H9 (cell line): ENCODE results near the gene TBC1D17. TPM values are rescaled to one million over a fixed set of nuclear protein-coding genes. Genes with fewer than 3 reads are reported as not detected.

Experiments
- DNase-seq: peaks from one replicate; pipeline ENCODE4 v3.0.0-alpha.2; 2017
- H2AFZ ChIP-seq: one replicate; pipeline ENCODE4 v1.6.1; 2013; ENCODE audit warnings: mild to moderate bottlenecking, low read length, control low read depth, moderate library complexity
- H2AK5ac ChIP-seq: 2 replicates; pipeline ENCODE4 v1.6.1; 2013; ENCODE audit warnings: low read length, control low read depth, mixed read lengths; ENCODE audit not compliant: insufficient read length
- H2BK120ac ChIP-seq: one replicate; pipeline ENCODE4 v1.6.1; 2013; ENCODE audit warnings: low read depth, mild to moderate bottlenecking, low read length, control low read depth, inconsistent platforms; ENCODE audit not compliant: poor library complexity, severe bottlenecking
- H2BK12ac ChIP-seq: 2 replicates; pipeline ENCODE4 v1.6.1; 2013; ENCODE audit warnings: low read length, control low read depth, mixed read lengths, low read depth; ENCODE audit not compliant: insufficient read length
- H2BK15ac ChIP-seq: 2 replicates; pipeline ENCODE4 v1.6.1; 2013; ENCODE audit warnings: low read depth, low read length, control low read depth
- H2BK20ac ChIP-seq: one replicate; pipeline ENCODE4 v1.6.1; 2013; ENCODE audit warnings: low read depth, mild to moderate bottlenecking, low read length, control low read depth, inconsistent platforms; ENCODE audit not compliant: poor library complexity, severe bottlenecking
- H2BK5ac ChIP-seq: 2 replicates; pipeline ENCODE4 v1.6.1; 2013; ENCODE audit warnings: low read length, control low read depth, mixed read lengths; ENCODE audit not compliant: insufficient read length
- H3K14ac ChIP-seq: 2 replicates; pipeline ENCODE4 v1.6.1; 2013; ENCODE audit warnings: low read length, control low read depth; ENCODE audit not compliant: insufficient read depth
- H3K18ac ChIP-seq: 2 replicates; pipeline ENCODE4 v1.6.1; 2013; ENCODE audit warnings: low read depth, mild to moderate bottlenecking, mixed read lengths, low read length, control low read depth; ENCODE audit not compliant: insufficient read length
- H3K23ac ChIP-seq: 2 replicates; pipeline ENCODE4 v1.6.1; 2013; ENCODE audit warnings: low read length, control low read depth, mixed read lengths, low read depth; ENCODE audit not compliant: insufficient read length
- H3K23me2 ChIP-seq: 2 replicates; pipeline ENCODE4 v1.6.1; 2013; ENCODE audit warnings: low read depth, mild to moderate bottlenecking, mixed read lengths, low read length, control low read depth; ENCODE audit not compliant: insufficient read length, poor library complexity, severe bottlenecking
- H3K27ac ChIP-seq: 2 replicates; pipeline ENCODE4 v1.5.1; 2013; ENCODE audit warnings: low read length, control low read depth, mixed read lengths, low read depth; ENCODE audit not compliant: insufficient read length
- H3K27me3 ChIP-seq: 2 replicates; pipeline ENCODE4 v1.6.1; 2013; ENCODE audit warnings: low read length, control low read depth, inconsistent platforms; ENCODE audit not compliant: insufficient read depth
- H3K4ac ChIP-seq: 2 replicates; pipeline ENCODE4 v1.6.1; 2013; ENCODE audit warnings: low read depth, mild to moderate bottlenecking, control low read depth, inconsistent platforms, low read length, moderate library complexity
- H3K4me1 ChIP-seq: 2 replicates; pipeline ENCODE4 v1.6.1; 2013; ENCODE audit warnings: low read length, control low read depth, inconsistent platforms; ENCODE audit not compliant: insufficient read depth
- H3K4me2 ChIP-seq: 2 replicates; pipeline ENCODE4 v1.6.1; 2013; ENCODE audit warnings: low read length, control low read depth, mixed read lengths; ENCODE audit not compliant: insufficient read length, insufficient read depth
- H3K56ac ChIP-seq: 2 replicates; pipeline ENCODE4 v1.6.1; 2013; ENCODE audit warnings: low read depth, mild to moderate bottlenecking, mixed read lengths, low read length, control low read depth; ENCODE audit not compliant: insufficient read length
- H3K79me1 ChIP-seq: 2 replicates; pipeline ENCODE4 v1.6.1; 2013; ENCODE audit warnings: low read depth, mild to moderate bottlenecking, moderate library complexity, low read length, control low read depth, inconsistent platforms; ENCODE audit not compliant: insufficient read depth, poor library complexity, severe bottlenecking
- H3K79me2 ChIP-seq: 2 replicates; pipeline ENCODE4 v1.6.1; 2013; ENCODE audit warnings: low read length, control low read depth, inconsistent platforms; ENCODE audit not compliant: insufficient read depth
- H3K9ac ChIP-seq: 2 replicates; pipeline ENCODE4 v1.6.1; 2013; ENCODE audit warnings: low read length, control low read depth, mixed read lengths; ENCODE audit not compliant: insufficient read length; ENCODE audit errors: extremely low read depth
- H3K9me3 ChIP-seq: one replicate; pipeline ENCODE4 v1.6.1; 2013; ENCODE audit warnings: low read depth, low read length, inconsistent platforms; ENCODE audit not compliant: control insufficient read depth
- H3T11ph ChIP-seq: one replicate; pipeline ENCODE4 v1.6.1; 2013; ENCODE audit warnings: mild to moderate bottlenecking, low read length, control low read depth, inconsistent platforms
- H4K20me1 ChIP-seq: one replicate; pipeline ENCODE4 v1.6.1; 2013; ENCODE audit not compliant: control insufficient read depth, insufficient read length, insufficient read depth
- H4K5ac ChIP-seq: 2 replicates; pipeline ENCODE4 v1.6.1; 2013; ENCODE audit warnings: low read depth, mild to moderate bottlenecking, mixed read lengths, low read length, control low read depth; ENCODE audit not compliant: insufficient read length
- H4K8ac ChIP-seq: replicated peaks from 2 replicates; pipeline ENCODE4 v1.6.1; 2013; ENCODE audit warnings: low read length, control low read depth, mixed read lengths, low read depth; ENCODE audit not compliant: insufficient read length
- H4K91ac ChIP-seq: 2 replicates; pipeline ENCODE4 v1.6.1; 2013; ENCODE audit warnings: low read depth, mild to moderate bottlenecking, moderate library complexity, mixed read lengths, low read length, control low read depth; ENCODE audit not compliant: insufficient read length
- H3K27ac Mint-ChIP-seq, 3 experiments: 2 replicates in 2 of 3; 3 replicates in 1 of 3; pipeline ENCODE4 v1.8.0; 2020 to 2021; ENCODE audit warnings: mixed read lengths in 3 of 3, mild to moderate bottlenecking in 1 of 3, moderate library complexity in 1 of 3
- H3K27me3 Mint-ChIP-seq: 2 replicates; pipeline ENCODE4 v1.8.0; 2021; ENCODE audit warnings: low read depth, mild to moderate bottlenecking, moderate library complexity, mixed read lengths
- H3K36me3 Mint-ChIP-seq, 3 experiments: 2 replicates in 2 of 3; 3 replicates in 1 of 3; pipeline ENCODE4 v1.8.0; 2020 to 2021; ENCODE audit warnings: low read depth in 3 of 3, mixed read lengths in 3 of 3; ENCODE audit not compliant: insufficient read depth in 1 of 3
- H3K4me1 Mint-ChIP-seq, 2 experiments: 2 replicates each; pipeline ENCODE4 v1.8.0; 2020; ENCODE audit warnings: mixed read lengths in 2 of 2
- H3K4me3 Mint-ChIP-seq, 2 experiments: 2 replicates in 1 of 2; 3 replicates in 1 of 2; pipeline ENCODE4 v1.8.0; 2020 to 2021; ENCODE audit warnings: mild to moderate bottlenecking in 2 of 2, mixed read lengths in 2 of 2, moderate library complexity in 1 of 2
- H3K9me3 Mint-ChIP-seq, 2 experiments: 2 replicates in 1 of 2; 3 replicates in 1 of 2; pipeline ENCODE4 v1.8.0; 2020; ENCODE audit warnings: mild to moderate bottlenecking in 2 of 2, mixed read lengths in 2 of 2, moderate library complexity in 1 of 2
- WGBS: extraction: QIAGEN DNeasy Blood & Tissue Kit; methylation state at CpG from one replicate; pipeline ENCODE4 v1.1.7; 2013; ENCODE audit warnings: missing lambda C conversion rate, low lambda C conversion rate, mixed read lengths; ENCODE audit not compliant: insufficient read length; ENCODE audit errors: extremely low coverage; 5-methylcytosine and 5-hydroxymethylcytosine counted together
- total RNA-seq: library from RNA; stranded (reverse); gene quantifications from 2 replicates; pipeline ENCODE4 v1.2.1, GENCODE V29; 2021
- TF ChIP-seq, protein P1 (sequence below): fragments of 200-600 bp; sonication (generic); conservative IDR thresholded peaks from 3 replicates; pipeline ENCODE4 v1.8.0; 2021; ENCODE audit warnings: antibody characterized with exemption, mild to moderate bottlenecking

Gene TBC1D17
- total RNA-seq, 1 experiment from 2014 or later, result 33.6 TPM

GRCh38 chr19:49835562-49835961 is 41.9 kb upstream of the TBC1D17 start:
- Mint-ChIP-seq H3K4me3 (no peak overlapping the region), H3K4me1 (peaks cover 0 to 4% of the 10 kb centered on the region in 2 experiments; a peak in 2 of 4 replicates), H3K36me3 (peaks cover 24 to 82% (median 70%) of the 10 kb centered on the region in 3 experiments), H3K27me3 (peaks cover under 1% of the 10 kb centered on the region; the same call in 1 of the 2 replicates), H3K27ac (no peak overlapping the region), H3K9me3 (no peaks in the 10 kb centered on the region)
- H2BK15ac ChIP-seq, result no peak overlapping the region
- H3K18ac ChIP-seq, result no peak overlapping the region
- TF ChIP-seq, protein P1, sequence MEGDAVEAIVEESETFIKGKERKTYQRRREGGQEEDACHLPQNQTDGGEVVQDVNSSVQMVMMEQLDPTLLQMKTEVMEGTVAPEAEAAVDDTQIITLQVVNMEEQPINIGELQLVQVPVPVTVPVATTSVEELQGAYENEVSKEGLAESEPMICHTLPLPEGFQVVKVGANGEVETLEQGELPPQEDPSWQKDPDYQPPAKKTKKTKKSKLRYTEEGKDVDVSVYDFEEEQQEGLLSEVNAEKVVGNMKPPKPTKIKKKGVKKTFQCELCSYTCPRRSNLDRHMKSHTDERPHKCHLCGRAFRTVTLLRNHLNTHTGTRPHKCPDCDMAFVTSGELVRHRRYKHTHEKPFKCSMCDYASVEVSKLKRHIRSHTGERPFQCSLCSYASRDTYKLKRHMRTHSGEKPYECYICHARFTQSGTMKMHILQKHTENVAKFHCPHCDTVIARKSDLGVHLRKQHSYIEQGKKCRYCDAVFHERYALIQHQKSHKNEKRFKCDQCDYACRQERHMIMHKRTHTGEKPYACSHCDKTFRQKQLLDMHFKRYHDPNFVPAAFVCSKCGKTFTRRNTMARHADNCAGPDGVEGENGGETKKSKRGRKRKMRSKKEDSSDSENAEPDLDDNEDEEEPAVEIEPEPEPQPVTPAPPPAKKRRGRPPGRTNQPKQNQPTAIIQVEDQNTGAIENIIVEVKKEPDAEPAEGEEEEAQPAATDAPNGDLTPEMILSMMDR, result no peak
- no peak overlapping the region for H4K5ac ChIP-seq
- H3K14ac ChIP-seq, result no peak overlapping the region
- no peaks in the 10 kb centered on the region for H4K20me1 ChIP-seq
- no peaks in the 10 kb centered on the region for H3K23me2 ChIP-seq
- H3K56ac ChIP-seq, result no peak overlapping the region
- no CpG with 5 or more reads among the region's 12 CpGs for WGBS
- H3K9me3 ChIP-seq, result no peaks in the 10 kb centered on the region
- no peaks in the 10 kb centered on the region for H3K4me1 ChIP-seq
- H2BK12ac ChIP-seq, result no peak overlapping the region
- DNase-seq, result no peak
- H3K27ac ChIP-seq, result no peak overlapping the region
- H4K91ac ChIP-seq, result no peak overlapping the region
- no peak overlapping the region for H2BK20ac ChIP-seq
- no peak overlapping the region for H3T11ph ChIP-seq
- H3K79me2 ChIP-seq, result no peaks in the 10 kb centered on the region
- H4K8ac ChIP-seq, result no peak overlapping the region
- no peak overlapping the region for H3K9ac ChIP-seq
- H3K79me1 ChIP-seq, result no peaks in the 10 kb centered on the region
- H2AK5ac ChIP-seq, result no peak overlapping the region
- no peaks in the 10 kb centered on the region for H3K27me3 ChIP-seq
- H3K4me2 ChIP-seq, result no peak overlapping the region
- no peak overlapping the region for H3K4ac ChIP-seq
- H3K23ac ChIP-seq, result no peak overlapping the region
- no peak overlapping the region for H2BK120ac ChIP-seq
- no peak overlapping the region for H2BK5ac ChIP-seq
- H2AFZ ChIP-seq, result no peak overlapping the region
